ENCODE results near the gene NT5DC1. TPM values are rescaled to one million over a fixed set of nuclear protein-coding genes. Genes with fewer than 3 reads are reported as not detected.

NT5DC1 gene
- polyA plus RNA-seq, 1 of the 3 experiments (the other 2 are of a cell fraction) = 20.3 TPM

- no peak for TF ChIP-seq ELF1 (IDR thresholded peaks at IDR 0.05)
- TF ChIP-seq RFX5 (IDR thresholded peaks at IDR 0.05; ENCODE audit: low read length) = no peak
These were observed 11.2 kb downstream of the NT5DC1 start (continued) for GRCh38 chr6:116111552-116112528.

DNA sequence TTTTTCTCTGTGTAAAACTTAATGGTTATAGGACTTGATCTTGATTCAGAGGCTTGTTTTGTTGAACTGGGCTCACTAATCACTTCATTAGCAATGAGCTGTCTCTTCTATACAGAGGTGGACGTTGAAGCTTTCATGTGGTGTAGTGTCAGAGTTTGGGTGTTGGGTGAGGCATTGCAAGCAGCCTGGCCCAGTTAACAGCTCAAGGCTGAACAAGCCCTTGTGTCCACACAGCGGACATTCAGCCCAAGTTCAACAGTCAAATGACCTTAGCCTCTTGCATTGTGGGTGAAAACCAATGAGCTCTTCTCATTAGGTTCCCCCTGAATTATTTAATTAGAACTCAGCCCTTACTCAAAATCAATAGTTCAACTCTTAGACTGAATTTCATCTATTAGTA lies 12.7 kb downstream of the NT5DC1 start:
- WGBS (ENCODE audit: low lambda C conversion rate) = 76% methylated on average over 2 of the region's 2 CpGs

GRCh38 chr6:116115781-116116180 lies 15.1 kb downstream of the NT5DC1 start:
- CTCF ChIA-PET = interaction anchor here (0.6 to 1.2 kb wide), 6 partner anchors 8 to 447 kb away, joined by 3 to 4 read pairs (median 3); partner anchors contain the start of gene NT5DC1
- Histone ChIP-seq H3K4me1 (ENCODE audit: control insufficient read depth in 1 of 2, insufficient read depth in 2 of 2, low read depth in 1 of 2, low read length in 1 of 2) (no peaks in the 10 kb centered on the region; a peak in 1 of 4 replicates), H3K27me3 (ENCODE audit: insufficient read depth) (no peaks in the 10 kb centered on the region), H3F3A (replicated peaks; ENCODE audit: insufficient read depth) (peaks cover 5% of the 10 kb centered on the region), H3K9me2 (no peaks in the 10 kb centered on the region), H3K27ac (ENCODE audit: low read depth in 2 of 2, low read length in 1 of 2) (no peak overlapping the region), H3K9me3 (no peaks in the 10 kb centered on the region), H3K4me3 (ENCODE audit: low read depth in 2 of 2, low read length in 1 of 2) (no peak overlapping the region), H3K36me3 (replicated peaks in 1 of 2; ENCODE audit: control insufficient read depth in 1 of 2, insufficient read depth in 2 of 2, low read length in 1 of 2) (peaks cover 19 to 55% of the 10 kb centered on the region in 2 experiments), H3K4me2 (no peak overlapping the region), H3K79me2 (ENCODE audit: insufficient read depth) (no peaks in the 10 kb centered on the region), H2AFZ (ENCODE audit: low read depth) (no peak overlapping the region), H4K20me1 (ENCODE audit: insufficient read depth) (no peaks in the 10 kb centered on the region), H3K9ac (no peak overlapping the region)
- POLR2A ChIA-PET = no interaction called here
- no peak for DNase-seq
- no peak for TF ChIP-seq GABPA (IDR thresholded peaks at IDR 0.05; ENCODE audit: low read depth)
- no peak for TF ChIP-seq MXI1 (IDR thresholded peaks at IDR 0.05; ENCODE audit: low read depth, low read length)
- TF ChIP-seq, protein P1, sequence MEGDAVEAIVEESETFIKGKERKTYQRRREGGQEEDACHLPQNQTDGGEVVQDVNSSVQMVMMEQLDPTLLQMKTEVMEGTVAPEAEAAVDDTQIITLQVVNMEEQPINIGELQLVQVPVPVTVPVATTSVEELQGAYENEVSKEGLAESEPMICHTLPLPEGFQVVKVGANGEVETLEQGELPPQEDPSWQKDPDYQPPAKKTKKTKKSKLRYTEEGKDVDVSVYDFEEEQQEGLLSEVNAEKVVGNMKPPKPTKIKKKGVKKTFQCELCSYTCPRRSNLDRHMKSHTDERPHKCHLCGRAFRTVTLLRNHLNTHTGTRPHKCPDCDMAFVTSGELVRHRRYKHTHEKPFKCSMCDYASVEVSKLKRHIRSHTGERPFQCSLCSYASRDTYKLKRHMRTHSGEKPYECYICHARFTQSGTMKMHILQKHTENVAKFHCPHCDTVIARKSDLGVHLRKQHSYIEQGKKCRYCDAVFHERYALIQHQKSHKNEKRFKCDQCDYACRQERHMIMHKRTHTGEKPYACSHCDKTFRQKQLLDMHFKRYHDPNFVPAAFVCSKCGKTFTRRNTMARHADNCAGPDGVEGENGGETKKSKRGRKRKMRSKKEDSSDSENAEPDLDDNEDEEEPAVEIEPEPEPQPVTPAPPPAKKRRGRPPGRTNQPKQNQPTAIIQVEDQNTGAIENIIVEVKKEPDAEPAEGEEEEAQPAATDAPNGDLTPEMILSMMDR (IDR thresholded peaks at IDR 0.05) = peak; percentile 70
- no peak for TF ChIP-seq REST (IDR thresholded peaks at IDR 0.05; ENCODE audit: low read depth, low read length)
- TF ChIP-seq EP300 (IDR thresholded peaks at IDR 0.05; ENCODE audit: borderline replicate concordance in 1 of 2, low read depth in 1 of 2, low read length in 1 of 2) = no peak
- no peak for TF ChIP-seq NFIC (IDR thresholded peaks at IDR 0.05; ENCODE audit: borderline replicate concordance)
- peak; percentile 45 for TF ChIP-seq RAD21 (IDR thresholded peaks at IDR 0.05; ENCODE audit: low read length)
- no peak for TF ChIP-seq NRF1 (IDR thresholded peaks at IDR 0.05; ENCODE audit: low read depth, low read length)
- no peak for TF ChIP-seq FOXJ3 (CRISPR knock-in tag; IDR thresholded peaks at IDR 0.05)
- WGBS (ENCODE audit: low lambda C conversion rate) = 83% methylated on average over 2 of the region's 2 CpGs

More for the DNA sequence above, 12.7 kb downstream of the NT5DC1 start:
- H3K4me2 ChIP-seq = no peak overlapping the region
- ChIA-PET CTCF (interaction anchor here (0.9 to 2.4 kb wide), 3 partner anchors 9 to 12 kb away, joined by 5 to 16 read pairs (median 16); partner anchors contain the start of gene NT5DC1), POLR2A (interaction anchor here (0.8 kb wide), 1 partner anchor 12 kb away, joined by 3 read pairs; no protein-coding TSS in a partner anchor)
- H3K27me3 ChIP-seq (ENCODE audit: insufficient read depth) = no peaks in the 10 kb centered on the region
- H2AFZ ChIP-seq (ENCODE audit: low read depth) = no peak overlapping the region
- no peaks in the 10 kb centered on the region for H4K20me1 ChIP-seq (ENCODE audit: insufficient read depth)
- H3K9ac ChIP-seq = no peak overlapping the region
- no peaks in the 10 kb centered on the region for H3K9me3 ChIP-seq
- H3K36me3 ChIP-seq (replicated peaks in 1 of 2; ENCODE audit: control insufficient read depth in 1 of 2, insufficient read depth in 2 of 2, low read length in 1 of 2) = peaks cover 15 to 69% of the 10 kb centered on the region in 2 experiments
- no peak for DNase-seq
- peaks cover 0 to 5% of the 10 kb centered on the region in 2 experiments; a peak in 2 of 4 replicates for H3K4me1 ChIP-seq (ENCODE audit: control insufficient read depth in 1 of 2, insufficient read depth in 2 of 2, low read depth in 1 of 2, low read length in 1 of 2)
- no peak for TF ChIP-seq FOXJ3 (CRISPR knock-in tag; IDR thresholded peaks at IDR 0.05)
- TF ChIP-seq, protein P2, sequence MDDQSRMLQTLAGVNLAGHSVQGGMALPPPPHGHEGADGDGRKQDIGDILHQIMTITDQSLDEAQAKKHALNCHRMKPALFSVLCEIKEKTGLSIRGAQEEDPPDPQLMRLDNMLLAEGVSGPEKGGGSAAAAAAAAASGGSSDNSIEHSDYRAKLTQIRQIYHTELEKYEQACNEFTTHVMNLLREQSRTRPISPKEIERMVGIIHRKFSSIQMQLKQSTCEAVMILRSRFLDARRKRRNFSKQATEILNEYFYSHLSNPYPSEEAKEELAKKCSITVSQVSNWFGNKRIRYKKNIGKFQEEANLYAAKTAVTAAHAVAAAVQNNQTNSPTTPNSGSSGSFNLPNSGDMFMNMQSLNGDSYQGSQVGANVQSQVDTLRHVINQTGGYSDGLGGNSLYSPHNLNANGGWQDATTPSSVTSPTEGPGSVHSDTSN (IDR thresholded peaks at IDR 0.05) = no peak
- no peak overlapping the region for H3K4me3 ChIP-seq (ENCODE audit: low read depth in 2 of 2, low read length in 1 of 2)
- no peak overlapping the region for H3K27ac ChIP-seq (ENCODE audit: low read depth in 2 of 2, low read length in 1 of 2)
- H3K9me2 ChIP-seq = no peaks in the 10 kb centered on the region
- no peaks in the 10 kb centered on the region for H3K79me2 ChIP-seq (ENCODE audit: insufficient read depth)
- H3F3A ChIP-seq (replicated peaks; ENCODE audit: insufficient read depth) = peaks cover 5% of the 10 kb centered on the region
